Right lobe of liver (tissue), 6 donors: ENCODE measurements around the gene IL20RB. TPM values are rescaled to one million over a fixed set of nuclear protein-coding genes. Genes with fewer than 3 reads are reported as not detected.

Source experiments
- ATAC-seq, 4 donors: fragments of 200-7000 bp; cut with Tn5 transposase; one replicate each; pipeline ENCODE4 v1.9.1; 2020; ENCODE audit warnings: mild to moderate bottlenecking in 4 of 4, moderate library complexity in 4 of 4
- DNase-seq, 3 donors: peaks; one replicate each; pipeline ENCODE4 v3.0.0-alpha.2; 2020
- H3K27ac ChIP-seq, 3 donors: fragments of 200-600 bp; one replicate each; pipeline ENCODE4 v1.8.0; 2022
- H3K27me3 ChIP-seq, 2 donors: fragments of 200-600 bp; one replicate each; pipeline ENCODE4 v1.8.0; 2022
- H3K36me3 ChIP-seq, 4 donors: fragments of 200-600 bp; sonication (generic) in 1 of 4; one replicate each; pipeline versions ENCODE4 v1.5.1 to v1.8.0; 2017 to 2022; ENCODE audit warnings: control low read depth in 1 of 4
- H3K4me1 ChIP-seq, 4 donors: fragments of 200-600 bp; sonication (generic) in 1 of 4; one replicate each; pipeline versions ENCODE4 v1.5.1 to v1.8.0; 2017 to 2022; ENCODE audit warnings: control low read depth in 1 of 4
- H3K4me3 ChIP-seq, 3 donors: fragments of 200-600 bp; one replicate each; pipeline ENCODE4 v1.8.0; 2022
- H3K9me3 ChIP-seq, 4 donors: fragments of 200-600 bp; sonication (generic) in 1 of 4; one replicate each; pipeline versions ENCODE4 v1.5.1 to v1.8.0; 2017 to 2022; ENCODE audit warnings: control low read depth in 1 of 4
- POLR2A ChIP-seq: fragments of 450-650 bp; IDR thresholded peaks from one replicate; pipeline ENCODE4 v1.6.1; 2017; ENCODE audit warnings: antibody characterized with exemption, mild to moderate bottlenecking
- WGBS: methylation state at CpG from one replicate; pipeline ENCODE4 v1.1.6; 2018; ENCODE audit warnings: low coverage, low lambda C conversion rate; ENCODE audit not compliant: insufficient coverage; ENCODE audit errors: missing lambda C conversion rate; 5-methylcytosine and 5-hydroxymethylcytosine counted together
- intact Hi-C, 2 donors: fragments of 100-400 bp; cut with DNase I; formaldehyde crosslinking; loops; one replicate each; pipeline versions ENCODE4 v1.11.2 to v1.14.1; 2022
- total RNA-seq, 6 experiments: library from RNA; depleted of rRNA in 2 of 6; stranded (reverse); fragments of >200 nt in 2 of 6; fragmentation: NEBNext Ultra II Directional in 3 of 6; extraction: Animal tissue kit (Norgen Biotek cat#: 25700) in 3 of 6; gene quantifications; one replicate each; pipeline versions ENCODE4 v1.1.0 to v1.2.4, GENCODE V29; 2016 to 2023
- TF ChIP-seq, protein P1 (sequence below), 4 donors: fragments of 200-600 bp in 3 of 4; fragments of 450-650 bp in 1 of 4; IDR thresholded peaks; one replicate each; pipeline versions ENCODE4 v1.5.1 to v1.8.0; 2016 to 2022; ENCODE audit warnings: antibody characterized with exemption in 4 of 4, mild to moderate bottlenecking in 2 of 4
- donor health status: DM: no; HTN: yes; CAD: no.
- donor health status: DM: no; HTN: no; CAD: no.
- donor health status: DM: no; HTN: no; CAD: no.
- donor health status: DM: no; HTN: yes; CAD: no.
- donor health status: DM: no; HTN: yes; CAD: no.

Gene IL20RB
- total RNA-seq, 6 experiments from 2014 or later: 0.30 to 6.6 (median 0.52) TPM

GRCh38 chr3:137039570-137039969, 81.8 kb downstream of the IL20RB start:
- Histone ChIP-seq H3K27me3 (no peaks in the 10 kb centered on the region), H3K27ac (no peak overlapping the region), H3K4me3 (no peak overlapping the region), H3K9me3 (no peaks in the 10 kb centered on the region), H3K4me1 (no peaks in the 10 kb centered on the region), H3K36me3 (no peaks in the 10 kb centered on the region)
- intact Hi-C loops: no loop called here
- TF ChIP-seq, protein P1, sequence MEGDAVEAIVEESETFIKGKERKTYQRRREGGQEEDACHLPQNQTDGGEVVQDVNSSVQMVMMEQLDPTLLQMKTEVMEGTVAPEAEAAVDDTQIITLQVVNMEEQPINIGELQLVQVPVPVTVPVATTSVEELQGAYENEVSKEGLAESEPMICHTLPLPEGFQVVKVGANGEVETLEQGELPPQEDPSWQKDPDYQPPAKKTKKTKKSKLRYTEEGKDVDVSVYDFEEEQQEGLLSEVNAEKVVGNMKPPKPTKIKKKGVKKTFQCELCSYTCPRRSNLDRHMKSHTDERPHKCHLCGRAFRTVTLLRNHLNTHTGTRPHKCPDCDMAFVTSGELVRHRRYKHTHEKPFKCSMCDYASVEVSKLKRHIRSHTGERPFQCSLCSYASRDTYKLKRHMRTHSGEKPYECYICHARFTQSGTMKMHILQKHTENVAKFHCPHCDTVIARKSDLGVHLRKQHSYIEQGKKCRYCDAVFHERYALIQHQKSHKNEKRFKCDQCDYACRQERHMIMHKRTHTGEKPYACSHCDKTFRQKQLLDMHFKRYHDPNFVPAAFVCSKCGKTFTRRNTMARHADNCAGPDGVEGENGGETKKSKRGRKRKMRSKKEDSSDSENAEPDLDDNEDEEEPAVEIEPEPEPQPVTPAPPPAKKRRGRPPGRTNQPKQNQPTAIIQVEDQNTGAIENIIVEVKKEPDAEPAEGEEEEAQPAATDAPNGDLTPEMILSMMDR (IDR thresholded peaks at IDR 0.05): no peak
- no peak for TF ChIP-seq POLR2A
- DNase-seq (no peak), ATAC-seq (peak in 1 of 4 donors; percentile 46)

- H3K4me1 ChIP-seq: no peaks in the 10 kb centered on the region
- TF ChIP-seq, protein P1 (IDR thresholded peaks at IDR 0.05): no peak
- no peak for TF ChIP-seq POLR2A
- no peaks in the 10 kb centered on the region for H3K9me3 ChIP-seq
- DNase-seq (no peak), ATAC-seq (no peak)
- no peaks in the 10 kb centered on the region for H3K36me3 ChIP-seq
- WGBS: 57% methylated on average over 2 of the region's 2 CpGs
- no peaks in the 10 kb centered on the region for H3K27me3 ChIP-seq
- intact Hi-C loops: no loop called here
- H3K4me3 ChIP-seq: no peak overlapping the region
- H3K27ac ChIP-seq: no peak overlapping the region
Observed at GRCh38 chr3:137041251-137041650, 83.5 kb downstream of the IL20RB start.

- H3K4me3 ChIP-seq: no peak overlapping the region
- TF ChIP-seq POLR2A: no peak
- TF ChIP-seq, protein P1 (IDR thresholded peaks at IDR 0.05): no peak
- H3K9me3 ChIP-seq: no peaks in the 10 kb centered on the region
- ATAC-seq (no peak), DNase-seq (no peak)
- intact Hi-C loops: no loop called here
- no peaks in the 10 kb centered on the region for H3K27me3 ChIP-seq
- 64% methylated on average over 4 of the region's 4 CpGs for WGBS
- no peaks in the 10 kb centered on the region for H3K4me1 ChIP-seq
- H3K27ac ChIP-seq: no peak overlapping the region
- H3K36me3 ChIP-seq: no peaks in the 10 kb centered on the region
Observed at GRCh38 chr3:137041686-137042085, 83.9 kb downstream of the IL20RB start.

GRCh38 chr3:137046747-137047146, 89.0 kb downstream of the IL20RB start:
- no peak for ATAC-seq
- 66% methylated on average over 3 of the region's 4 CpGs for WGBS

More at GRCh38 chr3:137046747-137047146, 89.0 kb downstream of the IL20RB start:
- TF ChIP-seq POLR2A: no peak
- TF ChIP-seq, protein P1 (IDR thresholded peaks at IDR 0.05): no peak
- Histone ChIP-seq H3K4me1 (no peaks in the 10 kb centered on the region), H3K4me3 (no peak overlapping the region), H3K36me3 (no peaks in the 10 kb centered on the region), H3K9me3 (no peaks in the 10 kb centered on the region), H3K27me3 (no peaks in the 10 kb centered on the region), H3K27ac (no peak overlapping the region)
- intact Hi-C loops: no loop called here
- DNase-seq: no peak
